Stomach (tissue), 4 donors: ENCODE results near the gene SYCE3.
A peak's percentile ranks its signal among the peaks of the same experiment; 100 is the strongest.

ENCODE experiments used
- CTCF ChIP-seq, 7 experiments: fragments of 450-650 bp in 4 of 7; fragments of 200-600 bp in 3 of 7; sonication (generic) in 3 of 7; IDR thresholded peaks; one replicate each; pipeline ENCODE4 v1.5.1; 2016 to 2019; ENCODE audit warnings: antibody characterized with exemption in 7 of 7, control low read depth in 2 of 7, mild to moderate bottlenecking in 1 of 7
- EP300 ChIP-seq: sonication (generic); formaldehyde crosslinking; IDR thresholded peaks from one replicate; pipeline ENCODE4 v1.6.1; 2017; ENCODE audit warnings: antibody characterized with exemption
- POLR2A ChIP-seq, 4 donors: fragments of 450-650 bp; IDR thresholded peaks; one replicate each; pipeline ENCODE4 v1.6.1; 2016; ENCODE audit warnings: antibody characterized with exemption in 4 of 4, control low read depth in 2 of 4, mild to moderate bottlenecking in 1 of 4, moderate library complexity in 1 of 4
- POLR2AphosphoS5 ChIP-seq, 3 donors: sonication (generic); formaldehyde crosslinking; IDR thresholded peaks; one replicate each; pipeline ENCODE4 v1.6.1; 2016; ENCODE audit warnings: antibody characterized with exemption in 3 of 3

- TF ChIP-seq CTCF (IDR thresholded peaks at IDR 0.05) (no peak), POLR2A (IDR thresholded peaks at IDR 0.05) (peak in 1 of 4 donors; percentile 38), EP300 (no peak), POLR2AphosphoS5 (IDR thresholded peaks at IDR 0.05) (peak in 2 of 3 donors; percentile 91 to 94)
These were observed 32.7 kb downstream of the SYCE3 start, which contains the start of gene TYMP for GRCh38 chr22:50529897-50530579.
